ENCODE results near the gene CHML.

CHML gene

GRCh38 chr1:241646201-241646600, 6.0 kb upstream of the CHML start:
- DNase-seq = no peak

- DNase-seq = no peak
Observed at GRCh38 chr1:241645199-241645598, 5.0 kb upstream of the CHML start.

- DNase-seq = no peak
Observed at GRCh38 chr1:241644259-241644658, 4.1 kb upstream of the CHML start.

GRCh38 chr1:241642593-241642944, 2.4 kb upstream of the CHML start:
- DNase-seq = no peak

- DNase-seq = peak; percentile 75
Observed at GRCh38 chr1:241641773-241642592, 1.8 kb upstream of the CHML start.

GRCh38 chr1:241640867-241641622, 876 bp upstream of the CHML start:
- DNase-seq = no peak

- peak; percentile 49 for DNase-seq
Observed at GRCh38 chr1:241639623-241640148, 483 bp downstream of the CHML start.

GRCh38 chr1:241638909-241639622, 1.1 kb downstream of the CHML start:
- DNase-seq = no peak

GRCh38 chr1:241638099-241638682, 2.0 kb downstream of the CHML start:
- no peak for DNase-seq

GRCh38 chr1:241637604-241638003, 2.6 kb downstream of the CHML start:
- DNase-seq = no peak

- peak; percentile 40 for DNase-seq
Observed at GRCh38 chr1:241637046-241637590, 3.1 kb downstream of the CHML start.

GRCh38 chr1:241636291-241636690, 3.9 kb downstream of the CHML start:
- DNase-seq = no peak

GRCh38 chr1:241635556-241636152, 4.5 kb downstream of the CHML start:
- no peak for DNase-seq

- DNase-seq = no peak
Observed at GRCh38 chr1:241632987-241633386, 7.2 kb downstream of the CHML start.

GRCh38 chr1:241631674-241632073, 8.5 kb downstream of the CHML start:
- DNase-seq = no peak

GRCh38 chr1:241630899-241631298, 9.3 kb downstream of the CHML start:
- no peak for DNase-seq

- no peak for DNase-seq
Observed at GRCh38 chr1:241630476-241630875, 9.7 kb downstream of the CHML start.

- no peak for DNase-seq
Observed at GRCh38 chr1:241630005-241630404, 10.2 kb downstream of the CHML start.

- peak; percentile 69 for DNase-seq
Observed at GRCh38 chr1:241627453-241628259, 12.5 kb downstream of the CHML start.

- DNase-seq = no peak
Observed at GRCh38 chr1:241624935-241625334, 15.2 kb downstream of the CHML start.

GRCh38 chr1:241622669-241623068, 17.5 kb downstream of the CHML start:
- DNase-seq = no peak

All from fibroblast of skin of scalp (primary cell).